K562 (cell line): Measurements from ENCODE around the gene LSM4. TPM values are rescaled to one million over a fixed set of nuclear protein-coding genes. Genes with fewer than 3 reads are reported as not detected.
A peak's percentile ranks its signal among the peaks of the same experiment; 100 is the strongest.

Experiments
- ARID2 ChIP-seq: fragments of 450-650 bp; IDR thresholded peaks from 2 replicates; pipeline ENCODE4 v1.6.1; 2017; ENCODE audit warnings: antibody characterized with exemption, mild to moderate bottlenecking
- CBX1 ChIP-seq: sonication (generic); IDR thresholded peaks from 2 replicates; pipeline ENCODE4 v1.6.1; 2016; ENCODE audit warnings: antibody characterized with exemption, low read depth, mild to moderate bottlenecking
- MECOM ChIP-seq: fragments of 250-450 bp; sonication (Bioruptor Pico); IDR thresholded peaks from 2 replicates; pipeline ENCODE4 v1.8.0; 2022; ENCODE audit warnings: inconsistent platforms
- MEF2D ChIP-seq: conservative IDR thresholded peaks from 2 replicates; pipeline ENCODE4 v1.6.1; 2016; ENCODE audit warnings: low read depth, missing genetic modification characterization, missing compliant biosample characterization
- NR3C1 ChIP-seq: sonication (generic); formaldehyde crosslinking; IDR thresholded peaks from 2 replicates; pipeline ENCODE4 v1.8.1; 2022; ENCODE audit warnings: missing genetic modification reagents
- PHB2 ChIP-seq: fragments of 450-650 bp; IDR thresholded peaks from 2 replicates; pipeline ENCODE4 v1.6.1; 2017; ENCODE audit warnings: low read depth
- POU5F1 ChIP-seq: fragments of 150-350 bp; IDR thresholded peaks from 2 replicates; pipeline ENCODE4 v1.6.1; 2014; ENCODE audit warnings: borderline replicate concordance, low read length, low read depth, mild to moderate bottlenecking; ENCODE audit not compliant: partially characterized antibody
- REST ChIP-seq, 2 experiments: fragments of 450-650 bp; formaldehyde crosslinking in 1 of 2; IDR thresholded peaks; 2 replicates each; pipeline versions ENCODE4 v1.4.0 to v1.6.1; 2014 to 2020; ENCODE audit warnings: mild to moderate bottlenecking in 2 of 2, borderline replicate concordance in 1 of 2, low read depth in 1 of 2
- SIX5 ChIP-seq, 2 experiments: IDR thresholded peaks; 2 replicates each; pipeline ENCODE4 v1.6.1; 2011; ENCODE audit warnings: low read length in 2 of 2, borderline replicate concordance in 1 of 2, low read depth in 1 of 2, mild to moderate bottlenecking in 1 of 2, moderate library complexity in 1 of 2; ENCODE audit not compliant: insufficient read depth in 1 of 2
- SMAD1 ChIP-seq: fragments of 150-350 bp; IDR thresholded peaks from 2 replicates; pipeline ENCODE4 v1.6.1; 2014; ENCODE audit warnings: low read length, low read depth; ENCODE audit not compliant: partially characterized antibody
- SOX6 ChIP-seq: fragments of 450-650 bp; IDR thresholded peaks from 2 replicates; pipeline ENCODE4 v1.6.1; 2014; ENCODE audit warnings: mild to moderate bottlenecking
- SPI1 ChIP-seq: IDR thresholded peaks from 2 replicates; pipeline ENCODE4 v1.6.1; 2011; ENCODE audit warnings: low read depth, low read length, control low read depth, borderline replicate concordance
- TAF1 ChIP-seq: IDR thresholded peaks from 2 replicates; pipeline ENCODE4 v1.6.1; 2011; ENCODE audit warnings: mild to moderate bottlenecking, low read length, moderate library complexity; ENCODE audit not compliant: insufficient read depth, control insufficient read depth, severe bottlenecking; ENCODE audit errors: extremely low read depth
- VEZF1 ChIP-seq: fragments of 200-800 bp; sonication (Bioruptor generic); IDR thresholded peaks from 2 replicates; pipeline ENCODE4 v1.6.1; 2017; ENCODE audit warnings: missing genetic modification characterization, missing compliant biosample characterization
- ZNF551 ChIP-seq: fragments of 250-450 bp; sonication (Bioruptor Pico); IDR thresholded peaks from 2 replicates; pipeline ENCODE4 v1.5.0; 2021; ENCODE audit warnings: mild to moderate bottlenecking, moderate library complexity
- polyA plus RNA-seq, 8 experiments: library from polyadenylated mRNA; depleted of rRNA in 4 of 8; stranded (reverse) in 5 of 8; unstranded in 3 of 8; fragments of >200 nt; fragmentation: Nextera tagmentation in 2 of 8; fragmentation: Illumina TruSeq in 1 of 8; extraction: Ambion mirVana in 2 of 8; extraction: Trizol in 1 of 8; gene quantifications; 2 replicates each; pipeline versions ENCODE4 v1.2.1 to v1.2.3, GENCODE V29; 2011 to 2014; ENCODE audit warnings: inconsistent platforms in 1 of 8, missing spikeins in 1 of 8
- total RNA-seq, 7 experiments: library from RNA; depleted of rRNA in 6 of 7; stranded (reverse); fragments of >200 nt in 6 of 7; fragmentation: Illumina TruSeq in 2 of 7; extraction: Trizol in 2 of 7; gene quantifications; 2 replicates each; pipeline versions ENCODE4 v1.2.1 to v1.2.3, GENCODE V29; 2011 to 2021; ENCODE audit warnings: low replicate concordance in 1 of 7

LSM4 gene
- total and polyA plus RNA-seq, 9 of the 15 experiments (the other 6 are each of a cell fraction or from before 2014, with no cell fraction given) = 11.9 to 763 (median 202) TPM

- no peak for TF ChIP-seq MECOM (CRISPR knock-in tag)
- TF ChIP-seq NR3C1 (CRISPR knock-in tag) = no peak; the same call in 1 of the 2 replicates
- TF ChIP-seq POU5F1 = no peak
- TF ChIP-seq SPI1 = peak; percentile 97
- TF ChIP-seq CBX1 = peak; percentile 13; the same call in 1 of the 2 replicates
- peak; percentile 20; the same call in 1 of the 2 replicates for TF ChIP-seq SOX6
- no peak for TF ChIP-seq REST (IDR thresholded peaks at IDR 0.05; ENCODE audit: borderline replicate concordance)
- no peak for TF ChIP-seq REST (CRISPR knock-in tag; IDR thresholded peaks at IDR 0.05; ENCODE audit: low read depth)
- TF ChIP-seq TAF1 = peak; percentile 77
- 0 out of 2 replicates have a peak, but pooled peaks have one; percentile 16 for TF ChIP-seq MEF2D (tag)
- no peak for TF ChIP-seq SIX5 (IDR thresholded peaks at IDR 0.05; ENCODE audit: borderline replicate concordance in 1 of 2, insufficient read depth in 1 of 2, low read depth in 1 of 2, low read length in 2 of 2)
- TF ChIP-seq ARID2 = no peak
- TF ChIP-seq PHB2 = no peak
- peak; percentile 19 for TF ChIP-seq SMAD1
- peak; percentile 99 for TF ChIP-seq VEZF1 (CRISPR knock-in tag)
- no peak for TF ChIP-seq ZNF551 (CRISPR knock-in tag)
These were observed 31.1 kb downstream of the LSM4 start (continued) for GRCh38 chr19:18291590-18292461.
